ENCODE results near the gene ASB6.

Gene ASB6

DNA sequence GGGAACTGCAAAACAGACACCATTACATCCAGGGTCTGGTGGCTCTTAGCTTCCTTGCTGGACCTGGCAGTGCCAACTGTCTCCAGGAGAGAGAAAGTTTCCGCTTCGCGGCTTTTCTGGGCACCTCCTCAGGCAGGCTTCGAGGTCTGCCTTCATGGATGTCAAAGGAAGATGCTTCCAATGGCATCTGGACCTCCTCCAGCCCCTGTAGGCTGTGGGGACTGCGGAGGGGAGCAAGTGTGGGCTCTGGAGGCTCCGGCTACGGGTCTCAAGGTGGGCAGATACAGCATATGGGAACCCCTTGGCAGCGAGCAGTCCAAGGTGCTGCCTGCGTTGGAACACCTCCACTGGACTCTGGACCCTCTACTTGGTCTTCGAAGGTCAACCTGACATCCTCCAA lies 27.0 kb downstream of the ASB6 start:
- TF ChIP-seq, protein P1, sequence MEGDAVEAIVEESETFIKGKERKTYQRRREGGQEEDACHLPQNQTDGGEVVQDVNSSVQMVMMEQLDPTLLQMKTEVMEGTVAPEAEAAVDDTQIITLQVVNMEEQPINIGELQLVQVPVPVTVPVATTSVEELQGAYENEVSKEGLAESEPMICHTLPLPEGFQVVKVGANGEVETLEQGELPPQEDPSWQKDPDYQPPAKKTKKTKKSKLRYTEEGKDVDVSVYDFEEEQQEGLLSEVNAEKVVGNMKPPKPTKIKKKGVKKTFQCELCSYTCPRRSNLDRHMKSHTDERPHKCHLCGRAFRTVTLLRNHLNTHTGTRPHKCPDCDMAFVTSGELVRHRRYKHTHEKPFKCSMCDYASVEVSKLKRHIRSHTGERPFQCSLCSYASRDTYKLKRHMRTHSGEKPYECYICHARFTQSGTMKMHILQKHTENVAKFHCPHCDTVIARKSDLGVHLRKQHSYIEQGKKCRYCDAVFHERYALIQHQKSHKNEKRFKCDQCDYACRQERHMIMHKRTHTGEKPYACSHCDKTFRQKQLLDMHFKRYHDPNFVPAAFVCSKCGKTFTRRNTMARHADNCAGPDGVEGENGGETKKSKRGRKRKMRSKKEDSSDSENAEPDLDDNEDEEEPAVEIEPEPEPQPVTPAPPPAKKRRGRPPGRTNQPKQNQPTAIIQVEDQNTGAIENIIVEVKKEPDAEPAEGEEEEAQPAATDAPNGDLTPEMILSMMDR (IDR thresholded peaks at IDR 0.05; ENCODE audit: control insufficient read depth, insufficient read depth, low read depth, low read length, missing control alignments), result no peak
- DNase-seq (ENCODE audit: low read depth), result no peak
- no peak overlapping the region for H3K4me3 ChIP-seq (ENCODE audit: control insufficient read depth, low read depth, low read length)

DNA sequence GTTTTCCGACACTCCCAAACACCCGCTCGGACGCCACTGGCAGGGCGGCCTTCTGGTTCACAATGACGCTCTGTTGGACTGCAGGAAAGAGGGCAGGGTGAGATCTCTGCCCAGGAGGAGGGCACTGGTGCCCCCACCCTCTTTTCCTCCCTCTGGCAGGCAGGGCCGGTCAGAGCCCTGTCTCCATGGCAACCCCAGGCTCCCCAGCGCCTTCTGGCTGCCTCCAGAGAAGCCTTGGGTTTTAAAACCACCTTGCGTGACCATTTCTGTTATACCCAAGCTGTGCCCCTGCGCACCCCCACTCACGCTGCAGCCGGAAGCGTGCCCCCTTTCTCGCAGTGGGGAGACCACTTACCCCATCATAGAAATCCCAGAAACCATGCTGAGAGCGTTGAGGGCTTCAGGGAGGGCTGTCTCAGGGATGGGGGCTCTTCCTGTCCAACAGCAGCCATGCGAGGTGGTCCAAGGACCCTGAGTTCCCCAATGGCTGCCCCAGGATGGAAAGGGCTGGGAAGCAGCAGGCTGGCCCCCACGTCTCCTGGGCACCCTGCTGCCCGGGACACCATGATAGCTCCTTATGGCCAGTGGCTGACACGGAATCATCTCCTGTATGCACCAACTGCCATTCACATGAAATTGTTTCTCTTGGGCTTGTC lies 28.3 kb downstream of the ASB6 start:
- H3K4me3 ChIP-seq (ENCODE audit: control insufficient read depth, low read depth, low read length), result no peak overlapping the region
- TF ChIP-seq, protein P1 (IDR thresholded peaks at IDR 0.05; ENCODE audit: control insufficient read depth, insufficient read depth, low read depth, low read length, missing control alignments), result no peak
- no peak for DNase-seq (ENCODE audit: low read depth)

DNA sequence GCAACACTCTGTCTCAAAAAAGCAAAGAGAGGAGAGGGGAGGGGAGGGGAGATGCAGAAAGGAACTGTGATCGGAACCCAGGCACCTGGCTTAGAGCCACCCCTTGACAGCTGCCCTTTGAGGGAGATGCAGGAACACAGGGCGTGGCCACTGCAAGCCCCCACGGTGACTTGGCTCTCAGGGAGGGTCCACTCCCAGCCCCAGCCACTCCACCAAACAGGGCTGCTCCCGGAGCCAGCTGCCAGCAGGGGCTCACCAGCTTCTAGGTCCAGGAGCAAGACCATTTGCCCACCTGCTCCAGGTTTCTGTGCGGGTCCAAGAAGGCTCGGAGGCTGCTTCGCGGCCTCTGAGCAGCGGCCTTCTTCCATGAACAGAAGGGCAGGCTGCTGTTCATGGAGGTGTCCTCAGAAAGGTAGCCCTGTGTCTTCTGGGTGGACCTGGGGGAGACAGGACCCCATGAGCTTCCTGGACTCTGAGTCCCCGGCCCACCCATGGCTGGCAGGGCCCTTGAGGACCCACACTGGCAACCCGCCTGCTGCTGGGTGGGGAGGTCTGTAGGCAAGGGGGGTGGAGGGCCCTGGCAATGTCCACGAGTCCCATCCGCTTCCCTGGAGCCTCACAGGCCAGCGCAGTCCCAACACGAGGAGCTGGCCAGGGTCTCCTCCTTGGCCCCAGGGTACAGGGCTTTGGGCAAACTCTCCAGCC lies 29.0 kb downstream of the ASB6 start:
- no peak for DNase-seq (ENCODE audit: low read depth)
- TF ChIP-seq, protein P1 (IDR thresholded peaks at IDR 0.05; ENCODE audit: control insufficient read depth, insufficient read depth, low read depth, low read length, missing control alignments), result no peak
- H3K4me3 ChIP-seq (ENCODE audit: control insufficient read depth, low read depth, low read length), result no peak overlapping the region

DNA sequence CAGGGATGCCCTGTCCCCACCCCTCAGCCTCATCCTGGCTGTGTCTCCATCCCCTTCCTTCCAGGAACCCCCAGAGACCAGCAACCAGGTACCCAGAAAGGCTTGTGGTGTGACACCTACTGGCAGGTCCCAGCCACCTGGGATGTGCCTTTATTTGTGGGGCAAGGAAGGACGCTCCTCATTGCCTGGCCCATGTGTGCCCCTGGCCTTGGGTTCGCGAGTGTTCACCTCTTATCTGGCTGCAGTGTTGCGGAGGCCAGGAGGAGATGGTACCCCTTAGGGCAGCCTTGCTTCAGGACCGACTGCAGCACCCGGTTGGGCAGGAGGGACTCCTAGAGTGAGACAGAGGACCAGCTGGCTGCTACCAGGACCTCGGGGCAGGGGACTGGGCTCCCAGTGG lies 29.8 kb downstream of the ASB6 start:
- DNase-seq (ENCODE audit: low read depth), result no peak
- TF ChIP-seq, protein P1 (IDR thresholded peaks at IDR 0.05; ENCODE audit: control insufficient read depth, insufficient read depth, low read depth, low read length, missing control alignments), result no peak
- no peak overlapping the region for H3K4me3 ChIP-seq (ENCODE audit: control insufficient read depth, low read depth, low read length)

DNA sequence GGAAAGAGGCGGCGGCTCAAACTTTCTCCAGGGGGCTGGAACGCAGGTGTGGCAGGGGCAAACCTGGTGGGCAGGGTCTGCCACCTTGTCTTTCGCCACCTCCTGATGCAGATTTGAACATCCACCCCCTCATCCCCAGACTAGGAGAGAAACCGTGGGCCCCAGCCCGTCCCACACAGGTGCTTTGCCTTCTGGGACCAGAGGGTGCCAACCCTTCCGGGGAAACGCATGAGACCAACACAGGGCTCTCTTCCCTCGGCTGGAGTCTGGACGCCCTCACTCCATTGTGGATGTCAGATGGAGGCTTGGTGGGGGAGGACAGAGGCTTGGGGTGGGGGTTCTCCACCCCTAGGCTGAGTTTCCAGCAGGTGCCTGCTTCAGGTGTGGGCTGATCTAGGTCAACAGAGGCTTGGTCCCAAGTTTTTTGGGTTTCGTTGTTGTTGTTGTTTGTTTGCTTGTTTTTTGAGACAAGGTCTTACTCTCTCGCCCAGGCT lies 30.6 kb downstream of the ASB6 start:
- TF ChIP-seq, protein P1 (IDR thresholded peaks at IDR 0.05; ENCODE audit: control insufficient read depth, insufficient read depth, low read depth, low read length, missing control alignments), result no peak
- DNase-seq (ENCODE audit: low read depth), result no peak
- peak overlapping the region; percentile 64 for H3K4me3 ChIP-seq (ENCODE audit: control insufficient read depth, low read depth, low read length)

DNA sequence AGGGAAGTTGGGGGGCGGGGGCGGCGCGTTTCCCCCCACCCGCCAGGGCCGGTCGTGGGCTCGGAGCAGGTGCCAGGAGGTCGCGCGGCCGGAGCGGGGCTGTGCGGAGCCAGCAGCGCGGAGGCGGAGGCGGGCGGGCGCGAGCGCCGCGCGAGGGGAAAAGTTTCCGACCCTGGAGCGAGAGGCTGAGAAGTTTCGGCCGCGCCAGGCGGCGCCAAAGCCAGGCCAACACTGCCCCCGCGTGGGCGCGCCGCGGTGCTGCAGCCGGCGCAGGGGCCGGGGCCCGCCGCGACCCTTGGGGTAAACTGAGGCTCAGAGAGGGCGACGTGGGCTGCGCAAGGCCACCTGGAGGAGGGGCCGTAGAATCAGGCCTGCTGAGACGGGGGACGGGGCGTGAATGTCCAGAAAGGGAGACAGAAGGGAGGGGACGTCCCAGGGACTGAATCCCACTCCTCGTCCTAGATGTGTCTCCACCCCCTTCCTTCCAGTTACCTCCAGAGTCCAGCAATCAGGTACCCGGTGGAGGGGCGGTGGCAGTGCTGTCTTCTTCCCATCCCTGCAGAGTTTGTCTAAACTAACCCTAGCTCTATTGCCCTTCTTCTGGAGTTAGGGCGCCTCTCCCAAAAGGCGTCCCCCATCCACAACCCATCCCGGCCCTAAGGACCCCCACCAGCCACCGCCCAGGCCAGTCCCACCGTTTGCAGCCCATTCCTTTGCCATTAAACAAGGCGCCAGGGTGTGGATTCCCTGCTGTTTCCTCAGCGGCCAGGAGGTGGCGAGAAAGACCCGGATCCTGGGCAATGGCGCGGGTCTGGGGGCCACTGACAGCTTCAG lies 31.3 kb downstream of the ASB6 start:
- H3K4me3 ChIP-seq (ENCODE audit: control insufficient read depth, low read depth, low read length), result peak overlapping the region; percentile 64
- TF ChIP-seq, protein P1 (IDR thresholded peaks at IDR 0.05; ENCODE audit: control insufficient read depth, insufficient read depth, low read depth, low read length, missing control alignments), result peak; percentile 90
- no peak for DNase-seq (ENCODE audit: low read depth)
